K562 (cell line): Measurements from ENCODE around the gene C5orf52. TPM values are rescaled to one million over a fixed set of nuclear protein-coding genes. Genes with fewer than 3 reads are reported as not detected.
"Not testable (repeated sequence)": the region's sequence is repeated elsewhere in the genome, so short reads cannot be mapped to it uniquely, and the experiment has no call there.

Experiments used
- ATAC-seq: fragments of 200-7000 bp; cut with Tn5 transposase; 3 replicates; pipeline ENCODE4 v1.9.1; 2020; ENCODE audit warnings: moderate library complexity
- BruUV-seq: library from RNA; stranded (reverse); fragments of 400-500 nt; replicated peaks from 2 replicates; lab custom pipeline; 2021; lab: Mats Ljungman, UMichigan
- CTCF ChIA-PET: fragments of 300-600 bp; formaldehyde crosslinking; extraction: SDS; loops from one replicate; lab custom pipeline; 2021; ENCODE audit warnings: low intra/inter-chr PET ratio; lab: Yijun Ruan, JAX
- POLR2A ChIA-PET: fragments of 300-600, 350-650 bp; sonication (Branson Sonifier 250); formaldehyde crosslinking; extraction: SDS; loops from one replicate; lab custom pipeline; 2021; ENCODE audit warnings: antibody characterized with exemption, inconsistent platforms; lab: Yijun Ruan, JAX
- DNase-seq, 4 experiments: peaks; one replicate each; pipeline versions ENCODE4 v3.0.0 to v3.0.0-alpha.2; 2011 to 2018; ENCODE audit warnings: low spot score in 3 of 4, mixed read lengths in 3 of 4; ENCODE audit errors: extremely low read depth in 1 of 4
- FAIRE-seq: peaks from 2 replicates; lab custom pipeline; 2011; peaks lifted over from hg19 to GRCh38; lab: Jason Lieb, UNC
- H2AFZ ChIP-seq: 2 replicates; pipeline ENCODE4 v1.6.0; 2011; ENCODE audit warnings: low read depth, low read length, control low read depth, inconsistent platforms
- H3K27ac ChIP-seq: fragments of 200-600 bp; 3 replicates; pipeline ENCODE4 v1.8.0; 2011; ENCODE audit warnings: low read depth, mild to moderate bottlenecking, control low read depth, inconsistent platforms, low read length, moderate library complexity, mixed read lengths; ENCODE audit errors: extremely low read depth
- H3K27me3 ChIP-seq, 2 experiments: fragments of 300-600 bp in 1 of 2; 2 replicates in 1 of 2; 3 replicates in 1 of 2; pipeline versions ENCODE4 v1.6.0 to v1.8.0; 2011; ENCODE audit warnings: inconsistent platforms in 2 of 2, low read length in 2 of 2, mild to moderate bottlenecking in 1 of 2, mixed read lengths in 1 of 2, moderate library complexity in 1 of 2; ENCODE audit not compliant: control insufficient read depth in 2 of 2, insufficient read depth in 2 of 2
- H3K36me3 ChIP-seq: fragments of 300-600 bp; 3 replicates; pipeline ENCODE4 v1.8.0; 2011; ENCODE audit warnings: mild to moderate bottlenecking, low read length, inconsistent platforms; ENCODE audit not compliant: control insufficient read depth, insufficient read depth
- H3K4me1 ChIP-seq, 2 experiments: fragments of 200-600 bp in 1 of 2; replicated peaks in 1 of 2; 2 replicates in 1 of 2; 3 replicates in 1 of 2; pipeline versions ENCODE4 v1.5.1 to v1.8.0; 2011; ENCODE audit warnings: inconsistent platforms in 2 of 2, low read length in 2 of 2, mild to moderate bottlenecking in 1 of 2, mixed read lengths in 1 of 2, moderate library complexity in 1 of 2; ENCODE audit not compliant: control insufficient read depth in 2 of 2, insufficient read depth in 2 of 2
- H3K4me2 ChIP-seq: 2 replicates; pipeline ENCODE4 v1.6.1; 2011; ENCODE audit warnings: low read length, control low read depth, inconsistent platforms, mixed read lengths; ENCODE audit not compliant: insufficient read depth
- H3K4me3 ChIP-seq: fragments of 200-600 bp; sonication (generic), shearing (Covaris generic); 2 replicates; pipeline ENCODE4 v1.5.1; 2016; ENCODE audit warnings: control low read depth, inconsistent platforms
- H3K79me2 ChIP-seq: fragments of 200-600 bp; 3 replicates; pipeline ENCODE4 v1.8.0; 2011; ENCODE audit warnings: low read length, inconsistent platforms; ENCODE audit not compliant: control insufficient read depth, insufficient read depth
- H3K9ac ChIP-seq, 2 experiments: 2 replicates each; pipeline versions ENCODE4 v1.6.0 to v1.6.1; 2011; ENCODE audit warnings: low read depth in 2 of 2, low read length in 2 of 2, control low read depth in 1 of 2, inconsistent platforms in 1 of 2, mild to moderate bottlenecking in 1 of 2, mixed read lengths in 1 of 2; ENCODE audit not compliant: insufficient read depth in 1 of 2
- H3K9me1 ChIP-seq: one replicate; pipeline ENCODE4 v1.6.0; 2011; ENCODE audit warnings: inconsistent platforms, mild to moderate bottlenecking, low read length, moderate library complexity; ENCODE audit not compliant: control insufficient read depth, insufficient read depth
- H3K9me3 ChIP-seq: replicated peaks from 2 replicates; pipeline ENCODE4 v1.5.1; 2011; ENCODE audit warnings: low read depth, low read length, inconsistent platforms; ENCODE audit not compliant: control insufficient read depth, insufficient read depth
- H4K20me1 ChIP-seq: replicated peaks from 2 replicates; pipeline ENCODE4 v1.6.1; 2011; ENCODE audit warnings: low read length, inconsistent platforms, mixed read lengths; ENCODE audit not compliant: control insufficient read depth, insufficient read depth
- CBX3 ChIP-seq, 2 experiments: IDR thresholded peaks; 1 replicate in 1 of 2; 2 replicates in 1 of 2; pipeline ENCODE4 v1.6.1; 2012; ENCODE audit warnings: inconsistent platforms in 2 of 2, low read length in 2 of 2, borderline replicate concordance in 1 of 2, control low read depth in 1 of 2
- CTBP1 ChIP-seq: fragments of 450-650 bp; IDR thresholded peaks from 2 replicates; pipeline ENCODE4 v1.6.1; 2016; ENCODE audit warnings: borderline replicate concordance
- ESRRA ChIP-seq: fragments of 450-650 bp; IDR thresholded peaks from 2 replicates; pipeline ENCODE4 v1.6.1; 2014; ENCODE audit warnings: low read depth, mild to moderate bottlenecking, moderate library complexity, borderline replicate concordance
- HMG20A ChIP-seq: fragments of 450-650 bp; formaldehyde crosslinking; conservative IDR thresholded peaks from 2 replicates; pipeline ENCODE4 v1.4.0; 2020; ENCODE audit warnings: mild to moderate bottlenecking, mixed read lengths
- ILF3 ChIP-seq: fragments of 450-650 bp; IDR thresholded peaks from 2 replicates; pipeline ENCODE4 v1.6.1; 2018; ENCODE audit warnings: antibody characterized with exemption, mild to moderate bottlenecking, moderate library complexity, borderline replicate concordance
- NFRKB ChIP-seq: fragments of 450-650 bp; IDR thresholded peaks from 2 replicates; pipeline ENCODE4 v1.6.1; 2016; ENCODE audit warnings: low read depth
- NR1H2 ChIP-seq: sonication (generic); formaldehyde crosslinking; IDR thresholded peaks from 2 replicates; pipeline ENCODE4 v1.4.0; 2020; ENCODE audit warnings: mild to moderate bottlenecking, missing genetic modification reagents
- SLC30A9 ChIP-seq: fragments of 250-450 bp; sonication (Bioruptor Pico); IDR thresholded peaks from 2 replicates; pipeline ENCODE4 v1.8.0; 2022; ENCODE audit warnings: mild to moderate bottlenecking, moderate library complexity
- TRIM28 ChIP-seq: fragments of 450-650 bp; IDR thresholded peaks from 2 replicates; pipeline ENCODE4 v1.6.1; 2017
- WHSC1 ChIP-seq: IDR thresholded peaks from one replicate; pipeline ENCODE4 v1.6.1; 2012; ENCODE audit warnings: low read length, control low read depth, inconsistent platforms
- ZC3H4 ChIP-seq: sonication (generic); formaldehyde crosslinking; IDR thresholded peaks from 2 replicates; pipeline ENCODE4 v1.9.0; 2021; ENCODE audit warnings: missing genetic modification reagents, borderline replicate concordance
- ZNF253 ChIP-seq: fragments of 250-450 bp; sonication (Bioruptor Pico); conservative IDR thresholded peaks from 2 replicates; pipeline ENCODE4 v1.6.1; 2021; ENCODE audit warnings: mild to moderate bottlenecking
- WGBS: fragments of 100-300 bp; shearing (Covaris generic); methylation state at CpG from one replicate; pipeline ENCODE4 v1.1.6; 2016; ENCODE audit warnings: low coverage, mixed read lengths; ENCODE audit not compliant: insufficient coverage; ENCODE audit errors: missing lambda C conversion rate; 5-methylcytosine and 5-hydroxymethylcytosine counted together
- in situ Hi-C: fragments of 300-500 bp; cut with MboI; formaldehyde crosslinking; loops from 4 replicates; pipeline ENCODE4 v1.15.0; 2018; ENCODE audit warnings: inconsistent platforms, mixed read lengths
- intact Hi-C: fragments of 100-400 bp; cut with micrococcal nuclease; formaldehyde crosslinking; loops from 2 replicates; pipeline ENCODE4 v1.14.2; 2022
- polyA plus RNA-seq, 8 experiments: library from polyadenylated mRNA; depleted of rRNA in 4 of 8; stranded (reverse) in 5 of 8; unstranded in 3 of 8; fragments of >200 nt; fragmentation: Nextera tagmentation in 2 of 8; fragmentation: Illumina TruSeq in 1 of 8; extraction: Ambion mirVana in 2 of 8; extraction: Trizol in 1 of 8; gene quantifications; 2 replicates each; pipeline versions ENCODE4 v1.2.1 to v1.2.3, GENCODE V29; 2011 to 2014; ENCODE audit warnings: inconsistent platforms in 1 of 8, missing spikeins in 1 of 8
- total RNA-seq, 7 experiments: library from RNA; depleted of rRNA in 6 of 7; stranded (reverse); fragments of >200 nt in 6 of 7; fragmentation: Illumina TruSeq in 2 of 7; extraction: Trizol in 2 of 7; gene quantifications; 2 replicates each; pipeline versions ENCODE4 v1.2.1 to v1.2.3, GENCODE V29; 2011 to 2021; ENCODE audit warnings: low replicate concordance in 1 of 7
- TF ChIP-seq, protein P1 (sequence below): fragments of 450-650 bp; IDR thresholded peaks from 2 replicates; pipeline ENCODE4 v1.6.1; 2018; ENCODE audit warnings: mild to moderate bottlenecking, low read depth; ENCODE audit not compliant: partially characterized antibody
- TF ChIP-seq, protein P2 (sequence below): IDR thresholded peaks from 2 replicates; pipeline ENCODE4 v1.6.1; 2012; ENCODE audit warnings: low read depth, low read length, improper control_type of control experiment, borderline replicate concordance

Gene C5orf52
- total and polyA plus RNA-seq, 9 of the 15 experiments (the other 6 are each of a cell fraction or from before 2014, with no cell fraction given) = not detected

DNA sequence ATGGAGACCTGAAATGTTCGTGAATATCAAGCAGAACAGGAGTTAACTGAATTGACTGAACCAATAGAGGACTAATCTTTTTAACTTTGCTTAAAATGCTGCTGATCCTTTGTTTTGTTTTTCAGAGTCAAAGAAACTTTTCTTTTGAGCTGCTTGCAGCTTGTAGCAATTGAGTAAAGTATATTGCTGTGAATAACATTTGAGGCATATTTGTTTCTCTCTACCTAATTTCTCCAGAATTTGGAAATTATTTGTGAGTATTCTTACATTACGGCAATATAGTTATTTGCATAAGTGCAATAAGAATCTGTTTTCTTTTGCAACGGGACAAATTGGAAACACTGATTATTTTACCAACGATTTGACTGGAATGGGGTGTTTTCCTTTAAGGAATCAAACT lies 27.3 kb downstream of the C5orf52 start:
- H3K36me3 ChIP-seq, H3K4me2 ChIP-seq, intact Hi-C loops, H3K4me1 ChIP-seq, H3K27me3 ChIP-seq, CTCF ChIA-PET, ATAC-seq: not testable (repeated sequence)
- TF ChIP-seq TRIM28 = 0 out of 2 replicates have a peak, but pooled peaks have one; percentile 53
- TF ChIP-seq CBX3 (IDR thresholded peaks at IDR 0.05; ENCODE audit: borderline replicate concordance in 1 of 2, low read length in 2 of 2) = 0 out of 3 replicates have a peak, but pooled peaks of 1 of the 2 experiments have one; percentile 53
- TF ChIP-seq, all 486 proteins: peak for 2; not testable (repeated sequence) for 484
- H3K79me2 ChIP-seq, H2AFZ ChIP-seq, H4K20me1 ChIP-seq, POLR2A ChIA-PET, in situ Hi-C loops, H3K9me1 ChIP-seq, H3K4me3 ChIP-seq, BruUV-seq, H3K27ac ChIP-seq, FAIRE-seq, H3K9ac ChIP-seq, DNase-seq, H3K9me3 ChIP-seq: not testable (repeated sequence)
- 15% methylated on average over 4 of the region's 4 CpGs for WGBS

DNA sequence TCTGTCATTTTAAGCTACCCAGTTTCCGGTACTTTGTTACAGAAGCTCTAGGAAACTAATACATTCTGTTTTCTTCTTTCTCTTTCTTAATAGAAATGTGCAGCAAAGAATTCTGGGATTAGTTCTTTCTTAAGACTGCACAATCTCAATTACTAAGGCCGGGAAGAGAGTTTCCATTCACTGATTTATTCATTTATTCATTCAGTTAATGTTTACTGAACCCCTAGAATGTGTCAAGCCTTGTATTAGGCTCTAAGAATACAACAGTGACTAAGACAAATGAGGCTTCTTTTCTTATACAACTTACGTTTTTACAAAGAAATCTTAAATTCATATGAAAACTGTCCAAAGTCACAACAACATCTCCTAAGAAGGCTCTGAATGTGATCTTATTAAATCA lies 32.4 kb downstream of the C5orf52 start:
- no peak overlapping the region for H3K27ac ChIP-seq
- intact Hi-C loops = no loop called here
- FAIRE-seq (peak; percentile 32), ATAC-seq (no peak), DNase-seq (no peak)
- no peaks in the 10 kb centered on the region for H4K20me1 ChIP-seq
- ChIA-PET CTCF (no interaction called here), POLR2A (no interaction called here)
- H3K9me1 ChIP-seq = no peaks in the 10 kb centered on the region
- no peak overlapping the region for H3K4me3 ChIP-seq
- no peak overlapping the region for H2AFZ ChIP-seq
- H3K9me3 ChIP-seq = no peaks in the 10 kb centered on the region
- H3K79me2 ChIP-seq = no peaks in the 10 kb centered on the region
- H3K27me3 ChIP-seq = 0 out of 5 replicates have a peak, but pooled peaks cover 0 to 2% of the 10 kb centered on the region in 2 experiments
- H3K9ac ChIP-seq = no peak overlapping the region
- in situ Hi-C loops = no loop called here
- no peak overlapping the region for H3K4me2 ChIP-seq
- H3K4me1 ChIP-seq = no peaks in the 10 kb centered on the region
- no TSS peak for BruUV-seq
- WGBS = 3% methylated on average over 3 of the region's 3 CpGs
- TF ChIP-seq ZC3H4 (CRISPR knock-in tag) (no peak), ZNF253 (CRISPR knock-in tag) (no peak), HMG20A (CRISPR knock-in tag) (no peak), ILF3 (no peak), CTBP1 (no peak), WHSC1 (no peak), NR1H2 (no peak), SLC30A9 (CRISPR knock-in tag) (no peak), NFRKB (no peak), ESRRA (no peak)
- TF ChIP-seq, protein P1, sequence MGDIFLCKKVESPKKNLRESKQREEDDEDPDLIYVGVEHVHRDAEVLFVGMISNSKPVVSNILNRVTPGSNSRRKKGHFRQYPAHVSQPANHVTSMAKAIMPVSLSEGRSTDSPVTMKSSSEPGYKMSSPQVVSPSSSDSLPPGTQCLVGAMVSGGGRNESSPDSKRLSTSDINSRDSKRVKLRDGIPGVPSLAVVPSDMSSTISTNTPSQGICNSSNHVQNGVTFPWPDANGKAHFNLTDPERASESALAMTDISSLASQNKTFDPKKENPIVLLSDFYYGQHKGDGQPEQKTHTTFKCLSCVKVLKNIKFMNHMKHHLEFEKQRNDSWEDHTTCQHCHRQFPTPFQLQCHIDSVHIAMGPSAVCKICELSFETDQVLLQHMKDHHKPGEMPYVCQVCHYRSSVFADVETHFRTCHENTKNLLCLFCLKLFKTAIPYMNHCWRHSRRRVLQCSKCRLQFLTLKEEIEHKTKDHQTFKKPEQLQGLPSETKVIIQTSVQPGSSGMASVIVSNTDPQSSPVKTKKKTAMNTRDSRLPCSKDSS = no peak
- TF ChIP-seq, protein P2, sequence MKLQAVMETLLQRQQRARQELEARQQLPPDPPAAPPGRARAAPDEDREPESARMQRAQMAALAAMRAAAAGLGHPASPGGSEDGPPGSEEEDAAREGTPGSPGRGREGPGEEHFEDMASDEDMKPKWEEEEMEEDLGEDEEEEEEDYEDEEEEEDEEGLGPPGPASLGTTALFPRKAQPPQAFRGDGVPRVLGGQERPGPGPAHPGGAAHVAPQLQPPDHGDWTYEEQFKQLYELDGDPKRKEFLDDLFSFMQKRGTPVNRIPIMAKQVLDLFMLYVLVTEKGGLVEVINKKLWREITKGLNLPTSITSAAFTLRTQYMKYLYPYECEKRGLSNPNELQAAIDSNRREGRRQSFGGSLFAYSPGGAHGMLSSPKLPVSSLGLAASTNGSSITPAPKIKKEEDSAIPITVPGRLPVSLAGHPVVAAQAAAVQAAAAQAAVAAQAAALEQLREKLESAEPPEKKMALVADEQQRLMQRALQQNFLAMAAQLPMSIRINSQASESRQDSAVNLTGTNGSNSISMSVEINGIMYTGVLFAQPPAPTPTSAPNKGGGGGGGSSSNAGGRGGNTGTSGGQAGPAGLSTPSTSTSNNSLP = no peak
- no peaks in the 10 kb centered on the region for H3K36me3 ChIP-seq
